K562 (cell line): ENCODE measurements around the gene OSBPL10. TPM values are rescaled to one million over a fixed set of nuclear protein-coding genes. Genes with fewer than 3 reads are reported as not detected.

Source experiments
- ATAC-seq: fragments of 200-7000 bp; cut with Tn5 transposase; 3 replicates; pipeline ENCODE4 v1.9.1; 2020; ENCODE audit warnings: moderate library complexity
- BruUV-seq: library from RNA; stranded (reverse); fragments of 400-500 nt; replicated peaks from 2 replicates; lab custom pipeline; 2021; lab: Mats Ljungman, UMichigan
- CTCF ChIA-PET: fragments of 300-600 bp; formaldehyde crosslinking; extraction: SDS; loops from one replicate; lab custom pipeline; 2021; ENCODE audit warnings: low intra/inter-chr PET ratio; lab: Yijun Ruan, JAX
- POLR2A ChIA-PET: fragments of 300-600, 350-650 bp; sonication (Branson Sonifier 250); formaldehyde crosslinking; extraction: SDS; loops from one replicate; lab custom pipeline; 2021; ENCODE audit warnings: antibody characterized with exemption, inconsistent platforms; lab: Yijun Ruan, JAX
- DNase-seq, 4 experiments: peaks; one replicate each; pipeline versions ENCODE4 v3.0.0 to v3.0.0-alpha.2; 2011 to 2018; ENCODE audit warnings: low spot score in 3 of 4, mixed read lengths in 3 of 4; ENCODE audit errors: extremely low read depth in 1 of 4
- FAIRE-seq: peaks from 2 replicates; lab custom pipeline; 2011; peaks lifted over from hg19 to GRCh38; lab: Jason Lieb, UNC
- H2AFZ ChIP-seq: 2 replicates; pipeline ENCODE4 v1.6.0; 2011; ENCODE audit warnings: low read depth, low read length, control low read depth, inconsistent platforms
- H3K27ac ChIP-seq: fragments of 200-600 bp; 3 replicates; pipeline ENCODE4 v1.8.0; 2011; ENCODE audit warnings: low read depth, mild to moderate bottlenecking, control low read depth, inconsistent platforms, low read length, moderate library complexity, mixed read lengths; ENCODE audit errors: extremely low read depth
- H3K27me3 ChIP-seq, 2 experiments: fragments of 300-600 bp in 1 of 2; 2 replicates in 1 of 2; 3 replicates in 1 of 2; pipeline versions ENCODE4 v1.6.0 to v1.8.0; 2011; ENCODE audit warnings: inconsistent platforms in 2 of 2, low read length in 2 of 2, mild to moderate bottlenecking in 1 of 2, mixed read lengths in 1 of 2, moderate library complexity in 1 of 2; ENCODE audit not compliant: control insufficient read depth in 2 of 2, insufficient read depth in 2 of 2
- H3K36me3 ChIP-seq: fragments of 300-600 bp; 3 replicates; pipeline ENCODE4 v1.8.0; 2011; ENCODE audit warnings: mild to moderate bottlenecking, low read length, inconsistent platforms; ENCODE audit not compliant: control insufficient read depth, insufficient read depth
- H3K4me1 ChIP-seq, 2 experiments: fragments of 200-600 bp in 1 of 2; replicated peaks in 1 of 2; 2 replicates in 1 of 2; 3 replicates in 1 of 2; pipeline versions ENCODE4 v1.5.1 to v1.8.0; 2011; ENCODE audit warnings: inconsistent platforms in 2 of 2, low read length in 2 of 2, mild to moderate bottlenecking in 1 of 2, mixed read lengths in 1 of 2, moderate library complexity in 1 of 2; ENCODE audit not compliant: control insufficient read depth in 2 of 2, insufficient read depth in 2 of 2
- H3K4me2 ChIP-seq: 2 replicates; pipeline ENCODE4 v1.6.1; 2011; ENCODE audit warnings: low read length, control low read depth, inconsistent platforms, mixed read lengths; ENCODE audit not compliant: insufficient read depth
- H3K4me3 ChIP-seq: fragments of 200-600 bp; sonication (generic), shearing (Covaris generic); 2 replicates; pipeline ENCODE4 v1.5.1; 2016; ENCODE audit warnings: control low read depth, inconsistent platforms
- H3K79me2 ChIP-seq: fragments of 200-600 bp; 3 replicates; pipeline ENCODE4 v1.8.0; 2011; ENCODE audit warnings: low read length, inconsistent platforms; ENCODE audit not compliant: control insufficient read depth, insufficient read depth
- H3K9ac ChIP-seq, 2 experiments: 2 replicates each; pipeline versions ENCODE4 v1.6.0 to v1.6.1; 2011; ENCODE audit warnings: low read depth in 2 of 2, low read length in 2 of 2, control low read depth in 1 of 2, inconsistent platforms in 1 of 2, mild to moderate bottlenecking in 1 of 2, mixed read lengths in 1 of 2; ENCODE audit not compliant: insufficient read depth in 1 of 2
- H3K9me1 ChIP-seq: one replicate; pipeline ENCODE4 v1.6.0; 2011; ENCODE audit warnings: inconsistent platforms, mild to moderate bottlenecking, low read length, moderate library complexity; ENCODE audit not compliant: control insufficient read depth, insufficient read depth
- H3K9me3 ChIP-seq: replicated peaks from 2 replicates; pipeline ENCODE4 v1.5.1; 2011; ENCODE audit warnings: low read depth, low read length, inconsistent platforms; ENCODE audit not compliant: control insufficient read depth, insufficient read depth
- H4K20me1 ChIP-seq: replicated peaks from 2 replicates; pipeline ENCODE4 v1.6.1; 2011; ENCODE audit warnings: low read length, inconsistent platforms, mixed read lengths; ENCODE audit not compliant: control insufficient read depth, insufficient read depth
- NCOA1 ChIP-seq: fragments of 450-650 bp; IDR thresholded peaks from 2 replicates; pipeline ENCODE4 v1.6.1; 2016; ENCODE audit warnings: low read depth
- NR2C1 ChIP-seq, 2 experiments: fragments of 450-650 bp; IDR thresholded peaks; 2 replicates each; pipeline ENCODE4 v1.6.1; 2017; ENCODE audit warnings: mild to moderate bottlenecking in 2 of 2, antibody characterized with exemption in 1 of 2, inconsistent platforms in 1 of 2, missing compliant biosample characterization in 1 of 2, missing genetic modification characterization in 1 of 2
- SMARCA5 ChIP-seq: fragments of 450-650 bp; IDR thresholded peaks from 2 replicates; pipeline ENCODE4 v1.6.1; 2016
- ZBTB17 ChIP-seq: fragments of 450-650 bp; formaldehyde crosslinking; IDR thresholded peaks from 2 replicates; pipeline ENCODE4 v1.4.0; 2020; ENCODE audit warnings: mild to moderate bottlenecking
- ZBTB8A ChIP-seq: fragments of 450-650 bp; IDR thresholded peaks from 2 replicates; pipeline ENCODE4 v1.6.1; 2018; ENCODE audit warnings: mild to moderate bottlenecking, moderate library complexity; ENCODE audit not compliant: partially characterized antibody
- WGBS: fragments of 100-300 bp; shearing (Covaris generic); methylation state at CpG from one replicate; pipeline ENCODE4 v1.1.6; 2016; ENCODE audit warnings: low coverage, mixed read lengths; ENCODE audit not compliant: insufficient coverage; ENCODE audit errors: missing lambda C conversion rate; 5-methylcytosine and 5-hydroxymethylcytosine counted together
- in situ Hi-C: fragments of 300-500 bp; cut with MboI; formaldehyde crosslinking; loops from 4 replicates; pipeline ENCODE4 v1.15.0; 2018; ENCODE audit warnings: inconsistent platforms, mixed read lengths
- intact Hi-C: fragments of 100-400 bp; cut with micrococcal nuclease; formaldehyde crosslinking; loops from 2 replicates; pipeline ENCODE4 v1.14.2; 2022
- polyA plus RNA-seq, 8 experiments: library from polyadenylated mRNA; depleted of rRNA in 4 of 8; stranded (reverse) in 5 of 8; unstranded in 3 of 8; fragments of >200 nt; fragmentation: Nextera tagmentation in 2 of 8; fragmentation: Illumina TruSeq in 1 of 8; extraction: Ambion mirVana in 2 of 8; extraction: Trizol in 1 of 8; gene quantifications; 2 replicates each; pipeline versions ENCODE4 v1.2.1 to v1.2.3, GENCODE V29; 2011 to 2014; ENCODE audit warnings: inconsistent platforms in 1 of 8, missing spikeins in 1 of 8
- total RNA-seq, 7 experiments: library from RNA; depleted of rRNA in 6 of 7; stranded (reverse); fragments of >200 nt in 6 of 7; fragmentation: Illumina TruSeq in 2 of 7; extraction: Trizol in 2 of 7; gene quantifications; 2 replicates each; pipeline versions ENCODE4 v1.2.1 to v1.2.3, GENCODE V29; 2011 to 2021; ENCODE audit warnings: low replicate concordance in 1 of 7
- TF ChIP-seq, protein P1 (sequence below): fragments of 250-450 bp; sonication (Bioruptor Pico); IDR thresholded peaks from 2 replicates; pipeline ENCODE4 v1.5.0; 2021; ENCODE audit warnings: mild to moderate bottlenecking, borderline replicate concordance
- TF ChIP-seq, protein P2 (sequence below): fragments of 450-650 bp; formaldehyde crosslinking; IDR thresholded peaks from 2 replicates; pipeline ENCODE4 v1.4.0; 2022; ENCODE audit warnings: missing genetic modification characterization

OSBPL10 gene
- total and polyA plus RNA-seq, 9 of the 15 experiments (the other 6 are each of a cell fraction or from before 2014, with no cell fraction given): 0.03 to 0.19 (median 0.14) TPM; not detected in 2

DNA sequence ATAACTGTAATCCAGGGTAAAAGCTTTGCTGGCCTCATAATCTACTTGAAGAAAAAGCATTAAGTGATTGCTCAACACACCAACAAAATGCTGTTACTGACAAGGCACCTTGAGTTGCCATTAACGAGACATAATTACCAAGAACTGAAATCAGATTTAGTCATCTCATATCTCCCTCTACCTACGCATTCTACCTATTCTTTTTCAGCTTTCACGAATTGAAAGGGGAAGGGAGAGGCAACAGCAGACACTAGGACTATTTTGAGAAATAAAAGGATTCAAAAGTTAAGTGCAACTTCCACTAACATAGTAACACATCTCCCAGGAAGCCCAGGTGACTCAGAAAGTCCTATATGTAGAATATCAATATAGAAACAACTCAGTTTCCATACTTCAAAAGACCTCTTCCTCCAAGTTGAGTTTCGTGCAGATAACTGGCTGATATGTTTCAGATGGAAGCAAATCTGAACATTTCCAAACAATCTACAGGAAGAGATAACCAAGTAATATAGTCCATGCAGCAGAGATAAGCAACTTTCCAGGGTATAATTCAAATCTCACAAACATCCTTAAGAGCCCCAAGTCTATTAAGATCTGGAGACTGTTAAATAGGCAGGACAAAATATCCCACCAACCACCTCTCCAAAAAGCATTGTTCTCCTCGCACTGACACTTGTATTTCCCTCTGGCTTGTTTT, 1.9 kb downstream of the OSBPL10 start:
- no peak overlapping the region for H3K9ac ChIP-seq
- TF ChIP-seq NR2C1 (IDR thresholded peaks at IDR 0.05) (no peak), NR2C1 (tag; IDR thresholded peaks at IDR 0.05) (no peak), ZBTB8A (no peak), NCOA1 (no peak), ZBTB17 (CRISPR knock-in tag) (no peak), SMARCA5 (no peak)
- TF ChIP-seq, protein P1, sequence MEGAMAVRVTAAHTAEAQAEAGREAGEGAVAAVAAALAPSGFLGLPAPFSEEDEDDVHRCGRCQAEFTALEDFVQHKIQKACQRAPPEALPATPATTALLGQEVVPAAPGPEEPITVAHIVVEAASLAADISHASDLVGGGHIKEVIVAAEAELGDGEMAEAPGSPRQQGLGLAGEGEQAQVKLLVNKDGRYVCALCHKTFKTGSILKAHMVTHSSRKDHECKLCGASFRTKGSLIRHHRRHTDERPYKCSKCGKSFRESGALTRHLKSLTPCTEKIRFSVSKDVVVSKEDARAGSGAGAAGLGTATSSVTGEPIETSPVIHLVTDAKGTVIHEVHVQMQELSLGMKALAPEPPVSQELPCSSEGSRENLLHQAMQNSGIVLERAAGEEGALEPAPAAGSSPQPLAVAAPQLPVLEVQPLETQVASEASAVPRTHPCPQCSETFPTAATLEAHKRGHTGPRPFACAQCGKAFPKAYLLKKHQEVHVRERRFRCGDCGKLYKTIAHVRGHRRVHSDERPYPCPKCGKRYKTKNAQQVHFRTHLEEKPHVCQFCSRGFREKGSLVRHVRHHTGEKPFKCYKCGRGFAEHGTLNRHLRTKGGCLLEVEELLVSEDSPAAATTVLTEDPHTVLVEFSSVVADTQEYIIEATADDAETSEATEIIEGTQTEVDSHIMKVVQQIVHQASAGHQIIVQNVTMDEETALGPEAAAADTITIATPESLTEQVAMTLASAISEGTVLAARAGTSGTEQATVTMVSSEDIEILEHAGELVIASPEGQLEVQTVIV: no peak
- TF ChIP-seq, protein P2, sequence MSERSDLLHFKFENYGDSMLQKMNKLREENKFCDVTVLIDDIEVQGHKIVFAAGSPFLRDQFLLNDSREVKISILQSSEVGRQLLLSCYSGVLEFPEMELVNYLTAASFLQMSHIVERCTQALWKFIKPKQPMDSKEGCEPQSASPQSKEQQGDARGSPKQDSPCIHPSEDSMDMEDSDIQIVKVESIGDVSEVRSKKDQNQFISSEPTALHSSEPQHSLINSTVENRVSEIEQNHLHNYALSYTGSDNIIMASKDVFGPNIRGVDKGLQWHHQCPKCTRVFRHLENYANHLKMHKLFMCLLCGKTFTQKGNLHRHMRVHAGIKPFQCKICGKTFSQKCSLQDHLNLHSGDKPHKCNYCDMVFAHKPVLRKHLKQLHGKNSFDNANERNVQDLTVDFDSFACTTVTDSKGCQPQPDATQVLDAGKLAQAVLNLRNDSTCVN (CRISPR knock-in tag): no peak
- no peak overlapping the region for H3K4me3 ChIP-seq
- BruUV-seq: no TSS peak
- ChIA-PET POLR2A (no interaction called here), CTCF (no interaction called here)
- no peaks in the 10 kb centered on the region; the same call in 1 of the 2 replicates for H4K20me1 ChIP-seq
- no peak overlapping the region for H2AFZ ChIP-seq
- no peak overlapping the region for H3K4me2 ChIP-seq
- H3K27me3 ChIP-seq: peaks cover 16 to 29% of the 10 kb centered on the region in 2 experiments; a peak in 4 of 5 replicates
- H3K9me3 ChIP-seq: no peaks in the 10 kb centered on the region
- peaks cover 0 to 14% of the 10 kb centered on the region in 2 experiments; a peak in 2 of 5 replicates for H3K4me1 ChIP-seq
- in situ Hi-C loops (no loop called here), intact Hi-C loops (no loop called here)
- H3K36me3 ChIP-seq: no peaks in the 10 kb centered on the region
- H3K27ac ChIP-seq: no peak overlapping the region
- FAIRE-seq: no peak
- ATAC-seq: no peak
- WGBS: under 1% methylated on average over 5 of the region's 5 CpGs
- no peaks in the 10 kb centered on the region for H3K79me2 ChIP-seq
- H3K9me1 ChIP-seq: no peaks in the 10 kb centered on the region
- no peak for DNase-seq
